IMR-90 (cell line): ENCODE results near the gene RIPK4.

Experiments used
- CEBPB ChIP-seq: IDR thresholded peaks from 2 replicates; pipeline ENCODE4 v1.6.1; 2012; ENCODE audit warnings: low read depth, low read length, improper control_type of control experiment
- CHD1 ChIP-seq: IDR thresholded peaks from 2 replicates; pipeline ENCODE4 v1.6.1; 2012; ENCODE audit warnings: low read depth, low read length, improper control_type of control experiment
- CTCF ChIP-seq: conservative IDR thresholded peaks from 2 replicates; pipeline ENCODE4 v1.5.1; 2012; ENCODE audit warnings: mild to moderate bottlenecking, low read depth, low read length, improper control_type of control experiment
- FOS ChIP-seq: fragments of 150-350 bp; IDR thresholded peaks from 2 replicates; pipeline ENCODE4 v1.6.1; 2016; ENCODE audit warnings: low read depth, low read length
- MAFK ChIP-seq: IDR thresholded peaks from 2 replicates; pipeline ENCODE4 v1.6.1; 2012; ENCODE audit warnings: low read depth, low read length, improper control_type of control experiment
- MAZ ChIP-seq: IDR thresholded peaks from 2 replicates; pipeline ENCODE4 v1.6.1; 2012; ENCODE audit warnings: low read depth, mild to moderate bottlenecking, low read length, improper control_type of control experiment, moderate library complexity, borderline replicate concordance
- NFE2L2 ChIP-seq: fragments of 150-350 bp; IDR thresholded peaks from 2 replicates; pipeline ENCODE4 v1.6.1; 2016; ENCODE audit warnings: low read depth, mild to moderate bottlenecking, low read length
- POLR2A ChIP-seq: IDR thresholded peaks from 2 replicates; pipeline ENCODE4 v1.6.1; 2012; ENCODE audit warnings: mild to moderate bottlenecking, low read depth, low read length
- RCOR1 ChIP-seq: IDR thresholded peaks from 2 replicates; pipeline ENCODE4 v1.6.1; 2012; ENCODE audit warnings: mild to moderate bottlenecking, low read length, improper control_type of control experiment; ENCODE audit not compliant: insufficient replicate concordance
- RFX5 ChIP-seq: IDR thresholded peaks from 2 replicates; pipeline ENCODE4 v1.8.0; 2012; ENCODE audit warnings: low read depth, mild to moderate bottlenecking, low read length, moderate library complexity
- SMC3 ChIP-seq: fragments of 150-350 bp; IDR thresholded peaks from 2 replicates; pipeline ENCODE4 v1.6.1; 2016; ENCODE audit warnings: low read depth, mild to moderate bottlenecking, antibody characterized with exemption, low read length, moderate library complexity
- TF ChIP-seq, protein P1 (sequence below): fragments of 150-350 bp; IDR thresholded peaks from 2 replicates; pipeline ENCODE4 v1.6.1; 2017; ENCODE audit warnings: mild to moderate bottlenecking, antibody characterized with exemption, low read length, low read depth
- TF ChIP-seq, protein P2 (sequence below): fragments of 150-350 bp; IDR thresholded peaks from 2 replicates; pipeline ENCODE4 v1.6.1; 2016; ENCODE audit warnings: low read depth, mild to moderate bottlenecking, low read length, moderate library complexity, borderline replicate concordance

GRCh38 chr21:41739936-41740335 lies 26.9 kb downstream of the RIPK4 start:
- TF ChIP-seq POLR2A (no peak), FOS (no peak), CTCF (no peak), CHD1 (no peak), CEBPB (no peak), RFX5 (no peak), MAZ (no peak), SMC3 (no peak), MAFK (no peak), NFE2L2 (no peak), RCOR1 (no peak)
- TF ChIP-seq, protein P1, sequence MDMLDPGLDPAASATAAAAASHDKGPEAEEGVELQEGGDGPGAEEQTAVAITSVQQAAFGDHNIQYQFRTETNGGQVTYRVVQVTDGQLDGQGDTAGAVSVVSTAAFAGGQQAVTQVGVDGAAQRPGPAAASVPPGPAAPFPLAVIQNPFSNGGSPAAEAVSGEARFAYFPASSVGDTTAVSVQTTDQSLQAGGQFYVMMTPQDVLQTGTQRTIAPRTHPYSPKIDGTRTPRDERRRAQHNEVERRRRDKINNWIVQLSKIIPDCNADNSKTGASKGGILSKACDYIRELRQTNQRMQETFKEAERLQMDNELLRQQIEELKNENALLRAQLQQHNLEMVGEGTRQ: no peak
- TF ChIP-seq, protein P2, sequence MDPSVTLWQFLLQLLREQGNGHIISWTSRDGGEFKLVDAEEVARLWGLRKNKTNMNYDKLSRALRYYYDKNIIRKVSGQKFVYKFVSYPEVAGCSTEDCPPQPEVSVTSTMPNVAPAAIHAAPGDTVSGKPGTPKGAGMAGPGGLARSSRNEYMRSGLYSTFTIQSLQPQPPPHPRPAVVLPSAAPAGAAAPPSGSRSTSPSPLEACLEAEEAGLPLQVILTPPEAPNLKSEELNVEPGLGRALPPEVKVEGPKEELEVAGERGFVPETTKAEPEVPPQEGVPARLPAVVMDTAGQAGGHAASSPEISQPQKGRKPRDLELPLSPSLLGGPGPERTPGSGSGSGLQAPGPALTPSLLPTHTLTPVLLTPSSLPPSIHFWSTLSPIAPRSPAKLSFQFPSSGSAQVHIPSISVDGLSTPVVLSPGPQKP: no peak
